ENCODE data around the gene EPDR1. TPM values are rescaled to one million over a fixed set of nuclear protein-coding genes. Genes with fewer than 3 reads are reported as not detected.

The EPDR1 gene
- total RNA-seq, 2 donors from 2014 or later = 5.6 to 8.5 TPM

DNA sequence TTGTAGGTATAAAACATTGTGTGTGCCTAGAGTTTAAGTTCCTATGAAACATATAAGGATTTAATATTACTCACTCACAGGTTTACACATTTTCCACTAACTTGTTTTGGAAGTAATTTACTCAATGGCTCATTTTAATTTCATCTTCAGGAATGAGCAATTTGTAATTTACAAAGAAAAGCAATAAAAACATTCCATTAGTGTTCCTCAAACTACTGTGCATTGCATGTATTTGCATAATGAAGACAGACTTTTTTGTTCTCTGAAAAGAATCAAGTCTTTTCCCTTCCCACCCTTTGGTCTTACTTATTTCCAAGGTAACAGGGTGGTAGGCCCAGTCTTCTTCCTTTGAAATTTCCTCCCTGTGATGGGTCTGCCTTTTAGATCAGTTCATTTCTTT is 61.2 kb downstream of the EPDR1 start:
- no peak overlapping the region for H3K27ac ChIP-seq
- no peak overlapping the region for H3K9ac ChIP-seq (ENCODE audit: low read depth in 2 of 2, low read length in 2 of 2)
- H3K27me3 ChIP-seq = no peaks in the 10 kb centered on the region
- no peak for TF ChIP-seq CTCF (IDR thresholded peaks at IDR 0.05)
- no peaks in the 10 kb centered on the region for H3K36me3 ChIP-seq
- H3K4me3 ChIP-seq = no peak overlapping the region
- no peaks in the 10 kb centered on the region for H3K4me1 ChIP-seq
- DNase-seq = no peak
- H3K9me3 ChIP-seq = no peaks in the 10 kb centered on the region
- intact Hi-C loops (cut with DNase I) = no loop called here

DNA sequence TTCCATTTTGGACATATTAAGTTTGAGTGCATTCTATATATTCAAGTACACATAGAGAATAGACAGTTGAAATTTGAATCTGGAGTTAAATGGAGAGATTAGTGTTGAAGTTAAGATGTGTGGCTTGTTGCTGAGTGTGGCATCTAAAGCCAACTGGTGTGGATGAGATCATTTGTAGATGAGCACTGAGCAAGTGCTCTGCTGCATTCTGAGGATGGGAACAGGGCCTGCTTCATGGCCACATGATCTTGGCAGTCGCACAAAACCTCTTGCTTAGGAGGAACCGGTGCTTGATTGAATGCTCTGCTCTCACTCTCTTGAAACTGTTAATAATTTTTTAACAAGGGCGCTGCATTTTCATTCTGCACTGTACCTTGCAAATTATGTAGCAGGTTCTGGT is 62.0 kb downstream of the EPDR1 start:
- DNase-seq = no peak
- TF ChIP-seq CTCF (IDR thresholded peaks at IDR 0.05) = no peak
- H3K27ac ChIP-seq = no peak overlapping the region
- no peak overlapping the region for H3K4me3 ChIP-seq
- no peaks in the 10 kb centered on the region for H3K27me3 ChIP-seq
- H3K9ac ChIP-seq (ENCODE audit: low read depth in 2 of 2, low read length in 2 of 2) = no peak overlapping the region
- no peaks in the 10 kb centered on the region for H3K36me3 ChIP-seq
- intact Hi-C loops (cut with DNase I) = no loop called here
- no peaks in the 10 kb centered on the region for H3K4me1 ChIP-seq
- H3K9me3 ChIP-seq = no peaks in the 10 kb centered on the region

DNA sequence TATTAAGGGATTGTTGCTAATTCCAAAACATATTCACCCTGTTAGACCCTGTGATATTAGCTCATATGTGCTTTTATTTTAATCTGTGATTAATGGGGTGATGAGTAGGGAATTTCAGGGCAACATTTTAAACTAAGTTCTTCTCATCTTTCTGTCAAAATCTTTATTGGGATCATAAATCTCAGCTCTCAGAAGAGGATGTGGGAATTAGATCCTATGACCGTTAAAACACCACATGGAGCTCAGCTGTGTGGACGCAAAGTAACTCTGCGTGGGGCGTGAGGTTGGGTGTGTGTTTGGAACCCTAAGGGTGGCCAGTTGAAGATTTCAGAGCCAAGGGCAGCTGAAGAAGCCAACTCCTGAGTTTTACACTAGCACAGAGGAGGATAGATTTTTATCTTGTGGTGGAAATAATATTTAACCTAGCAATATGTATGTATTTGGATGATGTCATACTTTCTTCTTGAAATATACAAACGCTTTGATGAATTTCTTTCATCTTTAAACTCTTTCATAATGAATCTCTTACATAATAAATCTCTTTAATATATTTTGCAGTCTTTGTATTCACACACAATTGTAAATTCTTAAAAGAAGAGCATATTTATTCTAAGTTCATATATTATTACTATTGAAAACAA is 64.4 kb downstream of the EPDR1 start:
- no peaks in the 10 kb centered on the region for H3K4me1 ChIP-seq
- DNase-seq = no peak
- no peak for TF ChIP-seq CTCF (IDR thresholded peaks at IDR 0.05)
- H3K27ac ChIP-seq = no peak overlapping the region
- intact Hi-C loops (cut with DNase I) = no loop called here
- H3K9ac ChIP-seq (ENCODE audit: low read depth in 2 of 2, low read length in 2 of 2) = no peak overlapping the region
- no peaks in the 10 kb centered on the region for H3K36me3 ChIP-seq
- H3K4me3 ChIP-seq = no peak overlapping the region
- H3K9me3 ChIP-seq = no peaks in the 10 kb centered on the region
- H3K27me3 ChIP-seq = no peaks in the 10 kb centered on the region

DNA sequence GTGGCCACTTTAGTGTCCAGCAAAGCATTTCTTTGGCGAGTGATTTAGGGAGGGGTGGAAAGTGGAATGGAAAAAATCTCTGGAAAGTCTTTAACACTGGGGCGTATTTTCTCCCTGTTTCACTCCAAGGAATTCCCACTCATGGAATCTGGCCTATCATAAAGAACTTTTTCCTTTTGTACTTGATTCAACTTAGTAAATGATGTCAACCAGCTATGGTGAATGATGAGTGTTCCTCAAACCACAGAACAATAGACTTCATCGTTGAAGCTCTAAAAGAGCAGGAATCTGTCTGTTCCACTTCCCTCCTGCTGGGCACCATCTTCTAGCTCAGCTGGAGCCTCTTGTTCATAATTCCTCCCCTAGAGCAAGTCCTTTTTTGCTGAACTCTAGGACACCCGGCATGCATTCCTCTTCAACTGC is 66.5 kb downstream of the EPDR1 start:
- Histone ChIP-seq H3K27me3 (no peaks in the 10 kb centered on the region), H3K4me1 (no peaks in the 10 kb centered on the region), H3K36me3 (no peaks in the 10 kb centered on the region), H3K9me3 (no peaks in the 10 kb centered on the region), H3K9ac (ENCODE audit: low read depth in 2 of 2, low read length in 2 of 2) (no peak overlapping the region), H3K4me3 (no peak overlapping the region), H3K27ac (no peak overlapping the region)
- no peak for DNase-seq
- no peak for TF ChIP-seq CTCF (IDR thresholded peaks at IDR 0.05)
- intact Hi-C loops (cut with DNase I) = no loop called here

- intact Hi-C loops (cut with DNase I) = no loop called here
- Histone ChIP-seq H3K36me3 (no peaks in the 10 kb centered on the region), H3K27me3 (no peaks in the 10 kb centered on the region), H3K27ac (peak overlapping the region; percentile 51), H3K9me3 (no peaks in the 10 kb centered on the region), H3K9ac (ENCODE audit: low read depth in 2 of 2, low read length in 2 of 2) (no peak overlapping the region), H3K4me1 (no peaks in the 10 kb centered on the region), H3K4me3 (no peak overlapping the region)
- peak; percentile 52 for DNase-seq
- TF ChIP-seq CTCF (IDR thresholded peaks at IDR 0.05) = no peak
Observed at GRCh38 chr7:37987732-37988131, 67.3 kb downstream of the EPDR1 start.

Measured in colonic mucosa (tissue), 4 donors.